OCI-LY1 (cell line): ENCODE data around the gene LRRK2.

ENCODE experiments used
- CTCF ChIP-seq: fragments of 200-600 bp; sonication (generic), shearing (Covaris generic); IDR thresholded peaks from 2 replicates; pipeline ENCODE4 v1.5.1; 2017; ENCODE audit warnings: mild to moderate bottlenecking, antibody characterized with exemption, low read length, moderate library complexity, mixed read lengths
- EZH2 ChIP-seq: fragments of 200-600 bp; sonication (generic), shearing (Covaris generic); IDR thresholded peaks from 2 replicates; pipeline ENCODE4 v1.8.0; 2017; ENCODE audit warnings: borderline replicate concordance, mixed run types, mild to moderate bottlenecking, antibody characterized with exemption, low read length, moderate library complexity, mixed read lengths

GRCh38 chr12:40327535-40327934, 102.7 kb downstream of the LRRK2 start:
- TF ChIP-seq EZH2 (no peak), CTCF (no peak)
